ENCODE data around the gene FAM187B.

Gene FAM187B

GRCh38 chr19:35249848-35250711, 21.5 kb upstream of the FAM187B start:
- Histone ChIP-seq H3K9me3 (ENCODE audit: insufficient read depth, low read length) (no peaks in the 10 kb centered on the region), H4K20me1 (ENCODE audit: insufficient read depth, low read length) (no peaks in the 10 kb centered on the region), H3K4me2 (ENCODE audit: low read length) (no peak overlapping the region), H2AFZ (ENCODE audit: low read depth, low read length) (no peak overlapping the region), H3K9ac (ENCODE audit: low read length) (no peak overlapping the region), H3K36me3 (replicated peaks; ENCODE audit: low read depth, low read length) (no peaks in the 10 kb centered on the region), H3K27me3 (ENCODE audit: low read depth, low read length) (peaks cover 22% of the 10 kb centered on the region), H3K4me1 (ENCODE audit: low read length) (peaks cover 10% of the 10 kb centered on the region), H3K27ac (ENCODE audit: low read length) (no peak overlapping the region), H3K4me3 (ENCODE audit: low read length) (no peak overlapping the region), H3K79me2 (ENCODE audit: low read length) (no peaks in the 10 kb centered on the region)
- TF ChIP-seq EZH2phosphoT487 (IDR thresholded peaks at IDR 0.05; ENCODE audit: low read depth) (no peak), CTCF (IDR thresholded peaks at IDR 0.05; ENCODE audit: low read depth, low read length) (no peak)

- no peak overlapping the region for H3K4me3 ChIP-seq (ENCODE audit: low read length)
- H3K36me3 ChIP-seq (replicated peaks; ENCODE audit: low read depth, low read length): no peaks in the 10 kb centered on the region
- no peak overlapping the region for H2AFZ ChIP-seq (ENCODE audit: low read depth, low read length)
Observed at GRCh38 chr19:35249146-35249847, 20.8 kb upstream of the FAM187B start.

GRCh38 chr19:35248310-35249145, 20.0 kb upstream of the FAM187B start, which contains the start of gene LSR:
LSR (plus strand) TSS chr19:35249002; CDS start chr19:35249023, 21 bp downstream.
- Histone ChIP-seq H2AFZ (ENCODE audit: low read depth, low read length) (peak within 1 kb of the TSS; percentile 27), H3K9ac (ENCODE audit: low read length) (peak within 1 kb of the TSS; percentile 46), H3K36me3 (replicated peaks; ENCODE audit: low read depth, low read length) (no peaks in the 10 kb centered on the region)

More at GRCh38 chr19:35249146-35249847, 20.8 kb upstream of the FAM187B start:
- Histone ChIP-seq H4K20me1 (ENCODE audit: insufficient read depth, low read length) (no peaks in the 10 kb centered on the region), H3K27ac (ENCODE audit: low read length) (no peak overlapping the region), H3K79me2 (ENCODE audit: low read length) (no peaks in the 10 kb centered on the region), H3K9me3 (ENCODE audit: insufficient read depth, low read length) (peaks cover 3% of the 10 kb centered on the region; the same call in 1 of the 2 replicates), H3K27me3 (ENCODE audit: low read depth, low read length) (peaks cover 26% of the 10 kb centered on the region), H3K4me1 (ENCODE audit: low read length) (peaks cover 10% of the 10 kb centered on the region), H3K9ac (ENCODE audit: low read length) (no peak overlapping the region), H3K4me2 (ENCODE audit: low read length) (no peak overlapping the region)
- TF ChIP-seq EZH2phosphoT487 (IDR thresholded peaks at IDR 0.05; ENCODE audit: low read depth): no peak
- no peak for TF ChIP-seq CTCF (IDR thresholded peaks at IDR 0.05; ENCODE audit: low read depth, low read length)

More at GRCh38 chr19:35248310-35249145, 20.0 kb upstream of the FAM187B start, which contains the start of gene LSR:
- Histone ChIP-seq H3K27me3 (ENCODE audit: low read depth, low read length) (peaks cover 33% of the 10 kb centered on the region), H3K4me2 (ENCODE audit: low read length) (peak within 1 kb of the TSS; percentile 98), H3K4me3 (ENCODE audit: low read length) (peak within 1 kb of the TSS; percentile 82), H3K27ac (ENCODE audit: low read length) (no peak within 1 kb of the TSS), H3K9me3 (ENCODE audit: insufficient read depth, low read length) (peaks cover 3% of the 10 kb centered on the region; the same call in 1 of the 2 replicates), H3K4me1 (ENCODE audit: low read length) (peaks cover 10% of the 10 kb centered on the region), H3K79me2 (ENCODE audit: low read length) (no peaks in the 10 kb centered on the region), H4K20me1 (ENCODE audit: insufficient read depth, low read length) (no peaks in the 10 kb centered on the region)
- TF ChIP-seq CTCF (IDR thresholded peaks at IDR 0.05; ENCODE audit: low read depth, low read length) (no peak), EZH2phosphoT487 (IDR thresholded peaks at IDR 0.05; ENCODE audit: low read depth) (no peak)

Data from OCI-LY3 (cell line).